KMS-11 (cell line): ENCODE results near the gene SLC17A9.

ENCODE experiments used
- H2AFZ ChIP-seq: fragments of 200-600 bp; sonication (generic); 2 replicates; pipeline ENCODE4 v1.6.1; 2016; ENCODE audit warnings: antibody characterized with exemption, mixed run types, low read depth
- H3K27ac ChIP-seq: fragments of 200-600 bp; sonication (generic); 2 replicates; pipeline ENCODE4 v1.6.1; 2016; ENCODE audit warnings: mild to moderate bottlenecking, mixed run types
- H3K27me3 ChIP-seq: fragments of 200-600 bp; sonication (generic); 2 replicates; pipeline ENCODE4 v1.6.1; 2017; ENCODE audit warnings: mild to moderate bottlenecking, low read depth, mixed run types, moderate library complexity; ENCODE audit not compliant: insufficient read depth
- H3K36me3 ChIP-seq: fragments of 200-600 bp; sonication (generic); 2 replicates; pipeline ENCODE4 v1.6.1; 2017; ENCODE audit warnings: mild to moderate bottlenecking, mixed run types; ENCODE audit not compliant: insufficient read depth
- H3K4me1 ChIP-seq: fragments of 200-600 bp; sonication (generic); 2 replicates; pipeline ENCODE4 v1.6.1; 2016; ENCODE audit warnings: mild to moderate bottlenecking, low read depth, mixed run types; ENCODE audit not compliant: poor library complexity, severe bottlenecking
- H3K4me2 ChIP-seq: fragments of 200-600 bp; sonication (generic); 2 replicates; pipeline ENCODE4 v1.7.0; 2016; ENCODE audit warnings: mild to moderate bottlenecking, mixed run types
- H3K4me3 ChIP-seq: fragments of 200-600 bp; sonication (generic); IDR thresholded peaks from 2 replicates; pipeline ENCODE4 v1.6.1; 2017; ENCODE audit warnings: low read depth, low read length, mixed read lengths; ENCODE audit not compliant: insufficient read depth
- H3K79me2 ChIP-seq: fragments of 200-600 bp; sonication (generic); 2 replicates; pipeline ENCODE4 v1.6.1; 2016; ENCODE audit warnings: low read depth, mixed run types; ENCODE audit not compliant: insufficient read depth
- H3K9ac ChIP-seq: fragments of 200-600 bp; sonication (generic); 2 replicates; pipeline ENCODE4 v1.6.1; 2016; ENCODE audit warnings: mild to moderate bottlenecking, mixed run types
- H4K20me1 ChIP-seq: fragments of 200-600 bp; sonication (generic); 2 replicates; pipeline ENCODE4 v1.6.1; 2016; ENCODE audit warnings: mild to moderate bottlenecking, mixed run types; ENCODE audit not compliant: insufficient read depth
- CTCF ChIP-seq: fragments of 200-600 bp; sonication (generic); conservative IDR thresholded peaks from 2 replicates; pipeline ENCODE4 v1.6.1; 2017; ENCODE audit warnings: low read depth, mild to moderate bottlenecking, antibody characterized with exemption, low read length, moderate library complexity, mixed read lengths

SLC17A9 gene

DNA sequence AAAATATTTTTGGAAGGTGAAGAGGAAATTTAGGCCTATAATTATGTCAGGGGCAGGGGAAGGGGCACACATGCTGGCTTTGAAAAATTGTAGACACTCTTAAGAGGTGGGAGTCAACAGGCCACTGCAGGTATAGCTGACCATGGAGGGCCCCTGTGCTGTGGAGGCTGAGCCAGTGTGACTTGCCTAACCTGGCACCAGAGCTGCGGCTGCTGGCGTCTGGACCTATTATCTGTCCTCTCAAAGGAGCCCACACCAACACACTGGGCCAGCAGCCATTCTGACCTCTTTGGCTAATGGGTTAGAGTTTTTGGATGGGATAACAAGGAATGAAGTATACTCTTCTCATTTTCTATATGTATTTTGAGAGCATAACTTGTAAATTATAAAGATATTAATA lies 10.1 kb upstream of the SLC17A9 start:
- Histone ChIP-seq H3K27me3 (no peaks in the 10 kb centered on the region), H3K36me3 (peaks cover 10% of the 10 kb centered on the region; the same call in 1 of the 2 replicates), H4K20me1 (no peaks in the 10 kb centered on the region), H3K27ac (no peak overlapping the region), H3K4me3 (no peak overlapping the region), H3K9ac (no peak overlapping the region), H2AFZ (no peak overlapping the region), H3K79me2 (peaks cover 32% of the 10 kb centered on the region), H3K4me1 (peaks cover 19% of the 10 kb centered on the region), H3K4me2 (no peak overlapping the region)
- no peak for TF ChIP-seq CTCF

DNA sequence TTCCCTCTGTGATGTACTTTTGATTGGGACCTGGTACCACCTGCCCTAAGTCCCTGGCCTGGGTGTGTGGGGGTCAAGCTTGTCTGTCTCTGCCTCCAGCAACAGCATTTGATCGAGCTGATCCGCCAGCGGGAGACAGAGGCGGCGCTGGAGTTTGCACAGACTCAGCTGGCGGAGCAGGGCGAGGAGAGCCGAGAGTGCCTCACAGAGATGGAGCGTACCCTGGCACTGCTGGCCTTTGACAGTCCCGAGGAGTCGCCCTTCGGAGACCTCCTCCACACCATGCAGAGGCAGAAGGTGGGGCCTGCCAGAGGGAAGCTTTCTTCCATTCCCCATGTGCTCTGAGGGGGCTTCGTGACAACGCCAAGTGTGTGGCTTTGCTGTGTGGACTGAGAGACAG lies 9.1 kb upstream of the SLC17A9 start:
- Histone ChIP-seq H3K9ac (no peak overlapping the region), H3K4me1 (peaks cover 19% of the 10 kb centered on the region), H4K20me1 (no peaks in the 10 kb centered on the region), H2AFZ (no peak overlapping the region), H3K27ac (no peak overlapping the region), H3K36me3 (peaks cover 10% of the 10 kb centered on the region; the same call in 1 of the 2 replicates), H3K4me2 (no peak overlapping the region), H3K4me3 (no peak overlapping the region), H3K27me3 (no peaks in the 10 kb centered on the region), H3K79me2 (peaks cover 29% of the 10 kb centered on the region)
- no peak for TF ChIP-seq CTCF

DNA sequence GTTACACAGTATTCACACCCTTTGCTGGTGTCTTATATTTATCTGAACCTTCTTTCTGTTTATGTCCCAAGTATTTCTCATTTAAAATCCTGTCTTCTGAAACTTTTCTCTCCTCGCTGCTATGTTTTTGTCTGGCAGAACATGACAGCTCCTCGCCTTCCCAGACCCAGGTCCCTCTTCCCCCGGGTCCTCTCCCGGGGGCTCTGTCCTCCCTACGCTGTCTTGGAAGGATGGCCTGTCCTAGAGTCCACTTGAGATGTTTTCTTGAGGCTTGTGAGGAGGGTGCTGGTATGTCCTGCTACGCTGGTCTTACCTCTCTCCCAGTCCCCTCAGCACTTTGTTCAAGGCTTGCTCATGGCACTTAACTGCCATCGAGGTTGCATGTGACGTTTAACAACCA lies 8.3 kb upstream of the SLC17A9 start:
- Histone ChIP-seq H3K4me3 (no peak overlapping the region), H2AFZ (no peak overlapping the region), H3K9ac (no peak overlapping the region), H3K27me3 (no peaks in the 10 kb centered on the region), H3K4me2 (no peak overlapping the region), H3K4me1 (peaks cover 18% of the 10 kb centered on the region), H3K36me3 (peaks cover 10% of the 10 kb centered on the region; the same call in 1 of the 2 replicates), H3K79me2 (peaks cover 21% of the 10 kb centered on the region), H4K20me1 (no peaks in the 10 kb centered on the region), H3K27ac (no peak overlapping the region)
- no peak for TF ChIP-seq CTCF

DNA sequence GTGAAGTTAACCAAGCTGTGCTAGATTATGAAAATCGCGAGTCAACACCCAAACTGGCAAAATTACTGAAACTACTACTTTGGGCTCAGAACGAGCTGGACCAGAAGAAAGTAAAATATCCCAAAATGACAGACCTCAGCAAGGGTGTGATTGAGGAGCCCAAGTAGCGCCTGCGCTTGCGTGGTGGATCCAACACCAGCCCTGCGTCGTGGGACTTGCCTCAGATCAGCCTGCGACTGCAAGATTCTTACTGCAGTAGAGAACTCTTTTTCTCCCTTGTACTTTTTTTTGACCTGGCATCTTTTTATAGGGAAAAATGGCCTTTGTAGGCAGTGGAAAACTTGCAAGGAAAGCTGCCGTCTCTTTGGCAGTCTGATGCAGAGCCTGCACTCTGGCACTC lies 7.8 kb upstream of the SLC17A9 start:
- H3K4me2 ChIP-seq = no peak overlapping the region
- H4K20me1 ChIP-seq = no peaks in the 10 kb centered on the region
- no peak overlapping the region for H3K9ac ChIP-seq
- peaks cover 16% of the 10 kb centered on the region for H3K79me2 ChIP-seq
- peaks cover 12% of the 10 kb centered on the region for H3K4me1 ChIP-seq
- TF ChIP-seq CTCF = no peak
- peaks cover 10% of the 10 kb centered on the region; the same call in 1 of the 2 replicates for H3K36me3 ChIP-seq
- H3K27ac ChIP-seq = no peak overlapping the region
- no peak overlapping the region for H2AFZ ChIP-seq
- H3K27me3 ChIP-seq = no peaks in the 10 kb centered on the region
- no peak overlapping the region for H3K4me3 ChIP-seq
